ENCODE results near the gene VCX2.
"Not testable (repeated sequence)": the region's sequence is repeated elsewhere in the genome, so short reads cannot be mapped to it uniquely, and the experiment has no call there.

Gene VCX2

GRCh38 chrX:8171169-8171568 is at the start of gene VCX2:
Gene VCX2 (minus strand): TSS chrX:8171267. CDS start chrX:8170643, 624 bp downstream.
- DNase-seq, result not testable (repeated sequence)

- no peak for DNase-seq
Observed at GRCh38 chrX:8204943-8205342, 33.9 kb upstream of the VCX2 start.

- DNase-seq, result no peak
Observed at GRCh38 chrX:8204169-8204935, 33.3 kb upstream of the VCX2 start.

GRCh38 chrX:8201896-8202331 is 30.8 kb upstream of the VCX2 start:
- peak in 1 of 2 donors; percentile 1 for DNase-seq

GRCh38 chrX:8196776-8197175 is 25.7 kb upstream of the VCX2 start:
- DNase-seq, result no peak

- no peak for DNase-seq
Observed at GRCh38 chrX:8194216-8194615, 23.1 kb upstream of the VCX2 start.

GRCh38 chrX:8192276-8192675 is 21.2 kb upstream of the VCX2 start:
- no peak for DNase-seq

GRCh38 chrX:8191022-8191421 is 20.0 kb upstream of the VCX2 start:
- DNase-seq, result no peak

GRCh38 chrX:8190341-8190830 is 19.3 kb upstream of the VCX2 start:
- no peak for DNase-seq

- no peak for DNase-seq
Observed at GRCh38 chrX:8189096-8189830, 18.2 kb upstream of the VCX2 start.

- DNase-seq, result no peak
Observed at GRCh38 chrX:8183346-8183745, 12.3 kb upstream of the VCX2 start.

- DNase-seq, result peak in 1 of 2 donors; percentile 1
Observed at GRCh38 chrX:8179656-8180055, 8.6 kb upstream of the VCX2 start.

- not testable (repeated sequence) for DNase-seq
Observed at GRCh38 chrX:8154011-8154410, 17.1 kb downstream of the VCX2 start.

GRCh38 chrX:8147226-8147625 is 23.8 kb downstream of the VCX2 start:
- no peak for DNase-seq

GRCh38 chrX:8144925-8145324 is 26.1 kb downstream of the VCX2 start:
- DNase-seq, result no peak

- no peak for DNase-seq
Observed at GRCh38 chrX:8141896-8142295, 29.2 kb downstream of the VCX2 start.

GRCh38 chrX:8140986-8141744 is 29.9 kb downstream of the VCX2 start:
- no peak for DNase-seq

GRCh38 chrX:8139716-8140115 is 31.4 kb downstream of the VCX2 start:
- DNase-seq, result no peak

- DNase-seq, result no peak
Observed at GRCh38 chrX:8138252-8138651, 32.8 kb downstream of the VCX2 start.

GRCh38 chrX:8126648-8127047 is 44.4 kb downstream of the VCX2 start:
- no peak for DNase-seq

GRCh38 chrX:8126092-8126491 is 45.0 kb downstream of the VCX2 start:
- no peak for DNase-seq

- DNase-seq, result no peak
Observed at GRCh38 chrX:8125566-8125965, 45.5 kb downstream of the VCX2 start.

- DNase-seq, result no peak
Observed at GRCh38 chrX:8122538-8122937, 48.5 kb downstream of the VCX2 start.

Data from hippocampal formation (tissue), 2 donors.